Vagina (tissue), 2 donors: ENCODE measurements around the gene PPP1R2C. TPM values are rescaled to one million over a fixed set of nuclear protein-coding genes. Genes with fewer than 3 reads are reported as not detected.

Experiments used
- DNase-seq, 2 donors: peaks; one replicate each; pipeline ENCODE4 v3.0.0-alpha.2; 2017; ENCODE audit errors: extremely low spot score in 2 of 2
- H3K27ac ChIP-seq: fragments of 200-600 bp; sonication (generic); one replicate; pipeline ENCODE4 v1.5.1; 2019
- H3K27me3 ChIP-seq: fragments of 200-600 bp; sonication (generic); one replicate; pipeline ENCODE4 v1.5.1; 2019
- H3K36me3 ChIP-seq, 2 donors: fragments of 200-600 bp; sonication (generic); one replicate each; pipeline ENCODE4 v1.5.1; 2017 to 2019
- H3K4me1 ChIP-seq: fragments of 200-600 bp; sonication (generic); one replicate; pipeline ENCODE4 v1.5.1; 2019
- H3K4me3 ChIP-seq, 2 donors: fragments of 200-600 bp; sonication (generic); 1 replicate in 1 of 2; 2 replicates in 1 of 2; pipeline ENCODE4 v1.5.1; 2016 to 2019
- H3K9me3 ChIP-seq: fragments of 200-600 bp; sonication (generic); one replicate; pipeline ENCODE4 v1.5.1; 2019
- CTCF ChIP-seq, 3 experiments: fragments of 450-650 bp in 2 of 3; fragments of 200-600 bp in 1 of 3; sonication (generic) in 1 of 3; IDR thresholded peaks; one replicate each; pipeline ENCODE4 v1.5.1; 2017 to 2019; ENCODE audit warnings: antibody characterized with exemption in 3 of 3, mild to moderate bottlenecking in 2 of 3, moderate library complexity in 2 of 3
- POLR2A ChIP-seq, 2 donors: fragments of 450-650 bp; IDR thresholded peaks; one replicate each; pipeline ENCODE4 v1.6.1; 2017; ENCODE audit warnings: antibody characterized with exemption in 2 of 2, mild to moderate bottlenecking in 2 of 2, moderate library complexity in 2 of 2
- POLR2AphosphoS5 ChIP-seq, 2 donors: sonication (generic); formaldehyde crosslinking; IDR thresholded peaks; one replicate each; pipeline ENCODE4 v1.9.0; 2017; ENCODE audit warnings: antibody characterized with exemption in 2 of 2, mild to moderate bottlenecking in 2 of 2, low read depth in 1 of 2; ENCODE audit not compliant: insufficient read depth in 1 of 2
- intact Hi-C: fragments of 100-400 bp; cut with DNase I; formaldehyde crosslinking; loops from one replicate; pipeline ENCODE4 v1.15.1; 2023
- total RNA-seq: library from RNA; depleted of rRNA; stranded (reverse); fragments of >200 nt; gene quantifications from one replicate; pipeline ENCODE4 v1.2.3, GENCODE V29; 2016

Gene PPP1R2C
- total RNA-seq, 1 donor from 2014 or later: not detected

- Histone ChIP-seq H3K36me3 (no peaks in the 10 kb centered on the region), H3K27ac (no peak overlapping the region), H3K9me3 (no peaks in the 10 kb centered on the region), H3K4me1 (no peaks in the 10 kb centered on the region), H3K4me3 (no peak overlapping the region), H3K27me3 (no peaks in the 10 kb centered on the region)
- intact Hi-C loops: no loop called here
- DNase-seq: no peak
- TF ChIP-seq POLR2A (IDR thresholded peaks at IDR 0.05) (no peak), POLR2AphosphoS5 (IDR thresholded peaks at IDR 0.05; ENCODE audit: insufficient read depth in 1 of 2, low read depth in 1 of 2) (no peak), CTCF (IDR thresholded peaks at IDR 0.05) (no peak)
These were observed 38.2 kb downstream of the PPP1R2C start for GRCh38 chrX:42739741-42740140.

- intact Hi-C loops: no loop called here
- Histone ChIP-seq H3K4me3 (no peak overlapping the region), H3K27ac (no peak overlapping the region), H3K4me1 (no peaks in the 10 kb centered on the region), H3K9me3 (no peaks in the 10 kb centered on the region), H3K27me3 (no peaks in the 10 kb centered on the region), H3K36me3 (no peaks in the 10 kb centered on the region)
- no peak for DNase-seq
- no peak for TF ChIP-seq CTCF (IDR thresholded peaks at IDR 0.05)
- TF ChIP-seq POLR2AphosphoS5 (IDR thresholded peaks at IDR 0.05; ENCODE audit: insufficient read depth in 1 of 2, low read depth in 1 of 2): no peak
- no peak for TF ChIP-seq POLR2A (IDR thresholded peaks at IDR 0.05)
These were observed 38.7 kb downstream of the PPP1R2C start for GRCh38 chrX:42739258-42739657.

GRCh38 chrX:42738552-42738951, 39.4 kb downstream of the PPP1R2C start:
- DNase-seq: no peak
- no peak overlapping the region for H3K27ac ChIP-seq
- H3K4me1 ChIP-seq: no peaks in the 10 kb centered on the region
- no peaks in the 10 kb centered on the region for H3K9me3 ChIP-seq
- no peak overlapping the region for H3K4me3 ChIP-seq
- intact Hi-C loops: no loop called here
- TF ChIP-seq POLR2A (IDR thresholded peaks at IDR 0.05): no peak
- no peak for TF ChIP-seq CTCF (IDR thresholded peaks at IDR 0.05)
- TF ChIP-seq POLR2AphosphoS5 (IDR thresholded peaks at IDR 0.05; ENCODE audit: insufficient read depth in 1 of 2, low read depth in 1 of 2): no peak
- no peaks in the 10 kb centered on the region for H3K27me3 ChIP-seq
- no peaks in the 10 kb centered on the region for H3K36me3 ChIP-seq

GRCh38 chrX:42735250-42735649, 42.7 kb downstream of the PPP1R2C start:
- Histone ChIP-seq H3K27me3 (no peaks in the 10 kb centered on the region), H3K9me3 (no peaks in the 10 kb centered on the region), H3K4me3 (no peak overlapping the region), H3K4me1 (no peaks in the 10 kb centered on the region), H3K36me3 (no peaks in the 10 kb centered on the region), H3K27ac (no peak overlapping the region)
- TF ChIP-seq POLR2AphosphoS5 (IDR thresholded peaks at IDR 0.05; ENCODE audit: insufficient read depth in 1 of 2, low read depth in 1 of 2) (no peak), CTCF (IDR thresholded peaks at IDR 0.05) (no peak), POLR2A (IDR thresholded peaks at IDR 0.05) (no peak)
- no peak for DNase-seq
- intact Hi-C loops: no loop called here

GRCh38 chrX:42732506-42732905, 45.5 kb downstream of the PPP1R2C start:
- no peaks in the 10 kb centered on the region for H3K27me3 ChIP-seq
- TF ChIP-seq POLR2AphosphoS5 (IDR thresholded peaks at IDR 0.05; ENCODE audit: insufficient read depth in 1 of 2, low read depth in 1 of 2) (no peak), CTCF (IDR thresholded peaks at IDR 0.05) (no peak), POLR2A (IDR thresholded peaks at IDR 0.05) (no peak)
- H3K4me3 ChIP-seq: no peak overlapping the region
- no peaks in the 10 kb centered on the region for H3K9me3 ChIP-seq
- DNase-seq: no peak
- no peaks in the 10 kb centered on the region for H3K36me3 ChIP-seq
- H3K4me1 ChIP-seq: no peaks in the 10 kb centered on the region
- no peak overlapping the region for H3K27ac ChIP-seq
- intact Hi-C loops: no loop called here
